Upper lobe of left lung (tissue), 6 donors: ENCODE data around the gene TRAF2. TPM values are rescaled to one million over a fixed set of nuclear protein-coding genes. Genes with fewer than 3 reads are reported as not detected.
A peak's percentile ranks its signal among the peaks of the same experiment; 100 is the strongest.

Source experiments
- ATAC-seq, 2 donors: fragments of 200-7000 bp; cut with Tn5 transposase; one replicate each; pipeline ENCODE4 v1.9.1; 2022; ENCODE audit warnings: mild to moderate bottlenecking in 2 of 2, moderate library complexity in 2 of 2; ENCODE audit not compliant: low FRiP score in 2 of 2
- DNase-seq, 2 donors: peaks; one replicate each; pipeline ENCODE4 v3.0.0-alpha.2; 2019 to 2020
- H3K27ac ChIP-seq, 4 donors: fragments of 200-600 bp; sonication (generic); one replicate each; pipeline ENCODE4 v1.5.1; 2016 to 2019
- H3K27me3 ChIP-seq, 4 donors: fragments of 200-600 bp; sonication (generic); one replicate each; pipeline ENCODE4 v1.5.1; 2017 to 2019
- H3K36me3 ChIP-seq, 4 donors: fragments of 200-600 bp; sonication (generic); one replicate each; pipeline ENCODE4 v1.5.1; 2016 to 2019
- H3K4me1 ChIP-seq, 4 donors: fragments of 200-600 bp; sonication (generic); one replicate each; pipeline ENCODE4 v1.5.1; 2018 to 2019
- H3K4me3 ChIP-seq, 4 donors: fragments of 200-600 bp; sonication (generic); one replicate each; pipeline ENCODE4 v1.5.1; 2017 to 2019; ENCODE audit warnings: mild to moderate bottlenecking in 2 of 4, moderate library complexity in 1 of 4
- H3K9me3 ChIP-seq, 4 donors: fragments of 200-600 bp; sonication (generic); one replicate each; pipeline ENCODE4 v1.5.1; 2018 to 2019
- EP300 ChIP-seq, 4 donors: sonication (generic); formaldehyde crosslinking; IDR thresholded peaks; one replicate each; pipeline ENCODE4 v1.5.1; 2017; ENCODE audit warnings: antibody characterized with exemption in 4 of 4, control low read depth in 2 of 4
- POLR2A ChIP-seq, 4 donors: fragments of 450-650 bp; IDR thresholded peaks; one replicate each; pipeline ENCODE4 v1.5.1; 2016 to 2017; ENCODE audit warnings: antibody characterized with exemption in 4 of 4, mild to moderate bottlenecking in 2 of 4
- POLR2AphosphoS5 ChIP-seq, 2 donors: sonication (generic); formaldehyde crosslinking; IDR thresholded peaks; one replicate each; pipeline ENCODE4 v1.5.1; 2017; ENCODE audit warnings: antibody characterized with exemption in 2 of 2
- WGBS, 2 donors: methylation state at CpG; one replicate each; pipeline ENCODE4 v1.1.5; 2017 to 2018; 5-methylcytosine and 5-hydroxymethylcytosine counted together
- total RNA-seq, 6 donors: library from RNA; depleted of rRNA in 4 of 6; stranded (reverse); fragments of >200 nt in 4 of 6; gene quantifications; one replicate each; pipeline versions ENCODE4 v1.1.0 to v1.2.1, GENCODE V29; 2016 to 2021
- TF ChIP-seq, protein P1 (sequence below), 6 experiments: fragments of 450-650 bp in 4 of 6; fragments of 200-600 bp in 2 of 6; sonication (generic) in 2 of 6; IDR thresholded peaks; one replicate each; pipeline ENCODE4 v1.5.1; 2016 to 2019; ENCODE audit warnings: antibody characterized with exemption in 6 of 6
- donor health status: DM: no; HTN: no; CAD: no; lungs with moderate emphysema.
- donor health status: DM: no; HTN: yes; CAD: no; lungs with severe emphysema.

The TRAF2 gene
- total RNA-seq, 6 donors from 2014 or later = 10.6 to 20.8 (median 13.4) TPM

DNA sequence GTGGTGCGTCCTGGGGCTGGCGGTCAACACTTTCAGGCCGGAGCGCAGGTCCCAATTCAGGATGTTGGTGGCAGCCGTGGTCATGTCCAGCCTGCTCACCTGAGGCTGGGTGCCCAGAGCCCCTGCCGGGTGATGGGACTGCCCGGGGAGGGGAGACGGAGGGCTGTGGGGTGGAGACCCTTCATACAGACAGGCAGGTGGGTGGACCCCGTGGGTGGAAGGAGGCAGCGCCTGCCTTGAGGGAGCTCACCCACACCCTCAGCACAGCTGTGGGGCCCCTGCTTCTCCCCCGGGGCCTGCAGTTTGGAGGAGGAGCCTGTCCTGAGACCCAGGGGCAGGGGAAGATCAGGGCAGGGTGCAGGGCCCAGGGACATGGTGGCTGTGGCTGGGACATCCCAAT lies 84.0 kb downstream of the TRAF2 start:
- H3K4me3 ChIP-seq = no peak overlapping the region
- peak in 1 of 2 donors; percentile 58 for DNase-seq
- TF ChIP-seq POLR2AphosphoS5 (IDR thresholded peaks at IDR 0.05) = no peak
- no peaks in the 10 kb centered on the region for H3K9me3 ChIP-seq
- H3K4me1 ChIP-seq = peaks cover 13 to 28% (median 14%) of the 10 kb centered on the region in 4 donors
- ATAC-seq = no peak
- no peak overlapping the region for H3K27ac ChIP-seq
- no peaks in the 10 kb centered on the region for H3K36me3 ChIP-seq
- 86 to 88% methylated on average over 1 to 10 of the region's 11 CpGs for WGBS, 2 donors
- no peaks in the 10 kb centered on the region for H3K27me3 ChIP-seq

GRCh38 chr9:136971746-136972145 lies 85.4 kb downstream of the TRAF2 start:
- Histone ChIP-seq H3K27me3 (no peaks in the 10 kb centered on the region), H3K27ac (no peak overlapping the region), H3K4me3 (no peak overlapping the region), H3K4me1 (peaks cover 21 to 31% (median 24%) of the 10 kb centered on the region in 4 donors), H3K36me3 (no peaks in the 10 kb centered on the region), H3K9me3 (no peaks in the 10 kb centered on the region)
- 82% methylated on average over 11 of the region's 14 CpGs; no CpG with 5 or more reads in 1 of the 2 donors for WGBS, 2 donors
- TF ChIP-seq POLR2AphosphoS5 (IDR thresholded peaks at IDR 0.05) = no peak
- TF ChIP-seq, protein P1, sequence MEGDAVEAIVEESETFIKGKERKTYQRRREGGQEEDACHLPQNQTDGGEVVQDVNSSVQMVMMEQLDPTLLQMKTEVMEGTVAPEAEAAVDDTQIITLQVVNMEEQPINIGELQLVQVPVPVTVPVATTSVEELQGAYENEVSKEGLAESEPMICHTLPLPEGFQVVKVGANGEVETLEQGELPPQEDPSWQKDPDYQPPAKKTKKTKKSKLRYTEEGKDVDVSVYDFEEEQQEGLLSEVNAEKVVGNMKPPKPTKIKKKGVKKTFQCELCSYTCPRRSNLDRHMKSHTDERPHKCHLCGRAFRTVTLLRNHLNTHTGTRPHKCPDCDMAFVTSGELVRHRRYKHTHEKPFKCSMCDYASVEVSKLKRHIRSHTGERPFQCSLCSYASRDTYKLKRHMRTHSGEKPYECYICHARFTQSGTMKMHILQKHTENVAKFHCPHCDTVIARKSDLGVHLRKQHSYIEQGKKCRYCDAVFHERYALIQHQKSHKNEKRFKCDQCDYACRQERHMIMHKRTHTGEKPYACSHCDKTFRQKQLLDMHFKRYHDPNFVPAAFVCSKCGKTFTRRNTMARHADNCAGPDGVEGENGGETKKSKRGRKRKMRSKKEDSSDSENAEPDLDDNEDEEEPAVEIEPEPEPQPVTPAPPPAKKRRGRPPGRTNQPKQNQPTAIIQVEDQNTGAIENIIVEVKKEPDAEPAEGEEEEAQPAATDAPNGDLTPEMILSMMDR (IDR thresholded peaks at IDR 0.05) = no peak
- TF ChIP-seq POLR2A (IDR thresholded peaks at IDR 0.05) = no peak
- no peak for TF ChIP-seq EP300 (IDR thresholded peaks at IDR 0.05)
- no peak for ATAC-seq
- DNase-seq = peak in 1 of 2 donors; percentile 73

- H3K9me3 ChIP-seq = no peaks in the 10 kb centered on the region
- no peak overlapping the region for H3K27ac ChIP-seq
- DNase-seq = peak in 1 of 2 donors; percentile 66
- TF ChIP-seq POLR2AphosphoS5 (IDR thresholded peaks at IDR 0.05) = no peak
- TF ChIP-seq, protein P1 (IDR thresholded peaks at IDR 0.05) = no peak
- no peak for TF ChIP-seq POLR2A (IDR thresholded peaks at IDR 0.05)
- TF ChIP-seq EP300 (IDR thresholded peaks at IDR 0.05) = no peak
- H3K4me1 ChIP-seq = peaks cover 27 to 37% (median 29%) of the 10 kb centered on the region in 4 donors
- H3K27me3 ChIP-seq = no peaks in the 10 kb centered on the region
- ATAC-seq = no peak
- H3K36me3 ChIP-seq = no peaks in the 10 kb centered on the region
- H3K4me3 ChIP-seq = no peak overlapping the region
- 65 to 90% methylated on average over 3 to 7 of the region's 11 CpGs for WGBS, 2 donors
Observed at GRCh38 chr9:136972335-136972734, 86.0 kb downstream of the TRAF2 start.

DNA sequence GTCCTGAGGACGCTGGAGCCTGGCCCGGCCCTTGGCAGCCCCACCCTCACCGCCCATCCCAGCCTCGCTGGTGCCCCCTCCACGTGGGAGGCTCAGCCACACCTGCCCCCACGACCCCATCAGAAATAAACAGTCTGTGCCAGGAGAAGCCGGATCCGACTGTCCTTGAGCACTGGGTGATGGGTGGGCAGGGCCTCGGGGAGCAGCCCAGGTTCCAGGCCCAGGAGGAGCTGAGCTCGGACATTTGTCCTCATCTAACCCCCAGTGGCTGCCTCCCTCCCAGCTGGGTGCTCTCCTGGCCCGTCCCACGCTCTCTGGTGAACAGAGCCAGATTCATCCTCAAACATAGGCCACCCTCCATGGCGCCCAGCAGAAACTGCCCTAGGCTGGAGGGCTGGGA lies 86.4 kb downstream of the TRAF2 start:
- ATAC-seq (no peak), DNase-seq (peak in 1 of 2 donors; percentile 71)
- TF ChIP-seq, protein P1 (IDR thresholded peaks at IDR 0.05) = no peak
- TF ChIP-seq POLR2A (IDR thresholded peaks at IDR 0.05) = no peak
- no peak for TF ChIP-seq EP300 (IDR thresholded peaks at IDR 0.05)
- TF ChIP-seq POLR2AphosphoS5 (IDR thresholded peaks at IDR 0.05) = no peak
- no peaks in the 10 kb centered on the region for H3K9me3 ChIP-seq
- H3K36me3 ChIP-seq = no peaks in the 10 kb centered on the region
- 50 to 69% methylated on average over 7 to 13 of the region's 13 CpGs for WGBS, 2 donors
- H3K27me3 ChIP-seq = no peaks in the 10 kb centered on the region
- H3K4me1 ChIP-seq = peaks cover 29 to 41% (median 34%) of the 10 kb centered on the region in 4 donors
- no peak overlapping the region for H3K4me3 ChIP-seq
- no peak overlapping the region for H3K27ac ChIP-seq

- no peak for TF ChIP-seq POLR2AphosphoS5 (IDR thresholded peaks at IDR 0.05)
- TF ChIP-seq POLR2A (IDR thresholded peaks at IDR 0.05) = no peak
- TF ChIP-seq EP300 (IDR thresholded peaks at IDR 0.05) = no peak
- TF ChIP-seq, protein P1 (IDR thresholded peaks at IDR 0.05) = no peak
- H3K27me3 ChIP-seq = no peaks in the 10 kb centered on the region
- 91 to 94% methylated on average over 11 to 26 of the region's 29 CpGs for WGBS, 2 donors
- peak overlapping the region; percentile 35 to 85 (median 60) for H3K27ac ChIP-seq
- peaks cover 33 to 53% (median 40%) of the 10 kb centered on the region in 4 donors for H3K4me1 ChIP-seq
- no peak overlapping the region for H3K4me3 ChIP-seq
- no peak for ATAC-seq
- no peaks in the 10 kb centered on the region for H3K9me3 ChIP-seq
- H3K36me3 ChIP-seq = no peaks in the 10 kb centered on the region
- peak in 1 of 2 donors; percentile 79 for DNase-seq
Observed at GRCh38 chr9:136973618-136974617, 87.6 kb downstream of the TRAF2 start.
